Jurkat, Clone E6-1 (cell line): ENCODE measurements around the gene PDIA3. TPM values are rescaled to one million over a fixed set of nuclear protein-coding genes. Genes with fewer than 3 reads are reported as not detected.
"Not testable (repeated sequence)": the region's sequence is repeated elsewhere in the genome, so short reads cannot be mapped to it uniquely, and the experiment has no call there.

Source experiments
- DNase-seq: peaks from one replicate; pipeline ENCODE4 v3.0.0-alpha.2; 2011; ENCODE audit warnings: low read depth, low spot score
- H3K4me3 ChIP-seq: 2 replicates; pipeline ENCODE4 v1.5.1; 2011; ENCODE audit warnings: mild to moderate bottlenecking, low read length, control low read depth, moderate library complexity
- polyA plus RNA-seq: library from polyadenylated mRNA; unstranded; fragments of >200 nt; gene quantifications from one replicate; pipeline ENCODE4 v1.2.1, GENCODE V29; 2012; ENCODE audit warnings: missing spikeins; ENCODE audit not compliant: insufficient read length, insufficient read depth

Gene PDIA3
- polyA plus RNA-seq, result 230 TPM

- peak; percentile 65 for DNase-seq
- H3K4me3 ChIP-seq, result peak within 1 kb of the TSS; percentile 72
These were observed at the start of gene PDIA3 for GRCh38 chr15:43746245-43746902. Gene PDIA3 (plus strand): TSS chr15:43746438. CDS start chr15:43746540, 102 bp downstream.

- H3K4me3 ChIP-seq, result no peak overlapping the region
- no peak for DNase-seq
These were observed 44.1 kb upstream of the PDIA3 start for GRCh38 chr15:43702174-43702573.

- H3K4me3 ChIP-seq, result no peak overlapping the region
- no peak for DNase-seq
These were observed 43.4 kb upstream of the PDIA3 start for GRCh38 chr15:43702701-43703424.

GRCh38 chr15:43710431-43711131 is 35.7 kb upstream of the PDIA3 start:
- not testable (repeated sequence) for H3K4me3 ChIP-seq

GRCh38 chr15:43723151-43723550 is 23.1 kb upstream of the PDIA3 start:
- DNase-seq, result no peak
- no peak overlapping the region for H3K4me3 ChIP-seq

More at GRCh38 chr15:43710431-43711131, 35.7 kb upstream of the PDIA3 start:
- not testable (repeated sequence) for DNase-seq

GRCh38 chr15:43726306-43726705 is 19.9 kb upstream of the PDIA3 start:
- DNase-seq, result not testable (repeated sequence)

GRCh38 chr15:43728053-43728725 is 18.0 kb upstream of the PDIA3 start:
- DNase-seq, H3K4me3 ChIP-seq: not testable (repeated sequence)

More at GRCh38 chr15:43726306-43726705, 19.9 kb upstream of the PDIA3 start:
- H3K4me3 ChIP-seq, result not testable (repeated sequence)

- DNase-seq, result no peak
These were observed 10.8 kb upstream of the PDIA3 start for GRCh38 chr15:43735416-43735815.

GRCh38 chr15:43746903-43747309 is 668 bp downstream of the PDIA3 start:
- peak overlapping the region; percentile 72 for H3K4me3 ChIP-seq
- DNase-seq, result not testable (repeated sequence)

More at GRCh38 chr15:43735416-43735815, 10.8 kb upstream of the PDIA3 start:
- H3K4me3 ChIP-seq, result no peak overlapping the region

- DNase-seq, result no peak
- H3K4me3 ChIP-seq, result no peak overlapping the region
These were observed 2.1 kb downstream of the PDIA3 start for GRCh38 chr15:43748376-43748775.

- peak; percentile 49 for DNase-seq
- no peak overlapping the region for H3K4me3 ChIP-seq
These were observed 3.6 kb downstream of the PDIA3 start for GRCh38 chr15:43749690-43750345.

GRCh38 chr15:43751885-43752284 is 5.6 kb downstream of the PDIA3 start:
- no peak for DNase-seq
- H3K4me3 ChIP-seq, result no peak overlapping the region

GRCh38 chr15:43762824-43763223 is 16.6 kb downstream of the PDIA3 start:
- no peak overlapping the region for H3K4me3 ChIP-seq
- no peak for DNase-seq

GRCh38 chr15:43763819-43764446 is 17.7 kb downstream of the PDIA3 start:
- no peak for DNase-seq
- no peak overlapping the region for H3K4me3 ChIP-seq

- H3K4me3 ChIP-seq, result no peak overlapping the region
- DNase-seq, result peak; percentile 50
These were observed 23.5 kb downstream of the PDIA3 start for GRCh38 chr15:43769584-43770228.

GRCh38 chr15:43771816-43772215 is 25.6 kb downstream of the PDIA3 start:
- no peak for DNase-seq
- H3K4me3 ChIP-seq, result no peak overlapping the region

GRCh38 chr15:43772624-43773023 is 26.4 kb downstream of the PDIA3 start:
- DNase-seq, result no peak
- H3K4me3 ChIP-seq, result no peak overlapping the region

- DNase-seq, result no peak
- H3K4me3 ChIP-seq, result no peak overlapping the region
These were observed 27.8 kb downstream of the PDIA3 start for GRCh38 chr15:43774062-43774461.
